ENCODE measurements around the gene KCNC1.

DNA sequence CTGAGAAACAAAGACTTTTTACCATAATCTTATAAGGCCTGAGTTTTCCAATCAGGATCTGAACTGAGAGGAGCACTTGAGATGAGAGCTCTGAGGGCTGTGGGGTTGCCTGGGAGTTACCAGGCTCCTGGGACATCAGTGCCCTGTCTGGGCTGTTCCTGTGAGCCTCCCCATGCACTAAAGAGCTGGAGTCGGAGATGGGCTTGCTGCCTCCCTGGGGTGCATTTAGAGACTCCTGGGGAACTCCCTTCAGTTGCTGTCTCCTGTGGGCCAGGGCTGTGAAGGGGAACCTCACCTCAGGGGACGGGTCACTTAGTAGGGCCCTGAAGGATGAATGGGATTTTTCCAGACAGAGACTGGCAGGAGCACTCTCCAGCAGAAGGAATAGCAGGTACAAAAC, 33.3 kb downstream of the KCNC1 start:
- TF ChIP-seq, protein P1, sequence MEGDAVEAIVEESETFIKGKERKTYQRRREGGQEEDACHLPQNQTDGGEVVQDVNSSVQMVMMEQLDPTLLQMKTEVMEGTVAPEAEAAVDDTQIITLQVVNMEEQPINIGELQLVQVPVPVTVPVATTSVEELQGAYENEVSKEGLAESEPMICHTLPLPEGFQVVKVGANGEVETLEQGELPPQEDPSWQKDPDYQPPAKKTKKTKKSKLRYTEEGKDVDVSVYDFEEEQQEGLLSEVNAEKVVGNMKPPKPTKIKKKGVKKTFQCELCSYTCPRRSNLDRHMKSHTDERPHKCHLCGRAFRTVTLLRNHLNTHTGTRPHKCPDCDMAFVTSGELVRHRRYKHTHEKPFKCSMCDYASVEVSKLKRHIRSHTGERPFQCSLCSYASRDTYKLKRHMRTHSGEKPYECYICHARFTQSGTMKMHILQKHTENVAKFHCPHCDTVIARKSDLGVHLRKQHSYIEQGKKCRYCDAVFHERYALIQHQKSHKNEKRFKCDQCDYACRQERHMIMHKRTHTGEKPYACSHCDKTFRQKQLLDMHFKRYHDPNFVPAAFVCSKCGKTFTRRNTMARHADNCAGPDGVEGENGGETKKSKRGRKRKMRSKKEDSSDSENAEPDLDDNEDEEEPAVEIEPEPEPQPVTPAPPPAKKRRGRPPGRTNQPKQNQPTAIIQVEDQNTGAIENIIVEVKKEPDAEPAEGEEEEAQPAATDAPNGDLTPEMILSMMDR (IDR thresholded peaks at IDR 0.05) = no peak
- TF ChIP-seq ZFX (IDR thresholded peaks at IDR 0.05; ENCODE audit: borderline replicate concordance) = no peak
